H9 (cell line): ENCODE results near the gene UNC5C. TPM values are rescaled to one million over a fixed set of nuclear protein-coding genes. Genes with fewer than 3 reads are reported as not detected.

Source experiments
- DNase-seq: peaks from one replicate; pipeline ENCODE4 v3.0.0-alpha.2; 2017
- H2AFZ ChIP-seq: one replicate; pipeline ENCODE4 v1.6.1; 2013; ENCODE audit warnings: mild to moderate bottlenecking, low read length, control low read depth, moderate library complexity
- H2AK5ac ChIP-seq: 2 replicates; pipeline ENCODE4 v1.6.1; 2013; ENCODE audit warnings: low read length, control low read depth, mixed read lengths; ENCODE audit not compliant: insufficient read length
- H2BK120ac ChIP-seq: one replicate; pipeline ENCODE4 v1.6.1; 2013; ENCODE audit warnings: low read depth, mild to moderate bottlenecking, low read length, control low read depth, inconsistent platforms; ENCODE audit not compliant: poor library complexity, severe bottlenecking
- H2BK12ac ChIP-seq: 2 replicates; pipeline ENCODE4 v1.6.1; 2013; ENCODE audit warnings: low read length, control low read depth, mixed read lengths, low read depth; ENCODE audit not compliant: insufficient read length
- H2BK15ac ChIP-seq: 2 replicates; pipeline ENCODE4 v1.6.1; 2013; ENCODE audit warnings: low read depth, low read length, control low read depth
- H2BK20ac ChIP-seq: one replicate; pipeline ENCODE4 v1.6.1; 2013; ENCODE audit warnings: low read depth, mild to moderate bottlenecking, low read length, control low read depth, inconsistent platforms; ENCODE audit not compliant: poor library complexity, severe bottlenecking
- H2BK5ac ChIP-seq: 2 replicates; pipeline ENCODE4 v1.6.1; 2013; ENCODE audit warnings: low read length, control low read depth, mixed read lengths; ENCODE audit not compliant: insufficient read length
- H3K14ac ChIP-seq: 2 replicates; pipeline ENCODE4 v1.6.1; 2013; ENCODE audit warnings: low read length, control low read depth; ENCODE audit not compliant: insufficient read depth
- H3K18ac ChIP-seq: 2 replicates; pipeline ENCODE4 v1.6.1; 2013; ENCODE audit warnings: low read depth, mild to moderate bottlenecking, mixed read lengths, low read length, control low read depth; ENCODE audit not compliant: insufficient read length
- H3K23ac ChIP-seq: 2 replicates; pipeline ENCODE4 v1.6.1; 2013; ENCODE audit warnings: low read length, control low read depth, mixed read lengths, low read depth; ENCODE audit not compliant: insufficient read length
- H3K23me2 ChIP-seq: 2 replicates; pipeline ENCODE4 v1.6.1; 2013; ENCODE audit warnings: low read depth, mild to moderate bottlenecking, mixed read lengths, low read length, control low read depth; ENCODE audit not compliant: insufficient read length, poor library complexity, severe bottlenecking
- H3K27ac ChIP-seq: 2 replicates; pipeline ENCODE4 v1.5.1; 2013; ENCODE audit warnings: low read length, control low read depth, mixed read lengths, low read depth; ENCODE audit not compliant: insufficient read length
- H3K27me3 ChIP-seq: 2 replicates; pipeline ENCODE4 v1.6.1; 2013; ENCODE audit warnings: low read length, control low read depth, inconsistent platforms; ENCODE audit not compliant: insufficient read depth
- H3K4ac ChIP-seq: 2 replicates; pipeline ENCODE4 v1.6.1; 2013; ENCODE audit warnings: low read depth, mild to moderate bottlenecking, control low read depth, inconsistent platforms, low read length, moderate library complexity
- H3K4me1 ChIP-seq: 2 replicates; pipeline ENCODE4 v1.6.1; 2013; ENCODE audit warnings: low read length, control low read depth, inconsistent platforms; ENCODE audit not compliant: insufficient read depth
- H3K4me2 ChIP-seq: 2 replicates; pipeline ENCODE4 v1.6.1; 2013; ENCODE audit warnings: low read length, control low read depth, mixed read lengths; ENCODE audit not compliant: insufficient read length, insufficient read depth
- H3K56ac ChIP-seq: 2 replicates; pipeline ENCODE4 v1.6.1; 2013; ENCODE audit warnings: low read depth, mild to moderate bottlenecking, mixed read lengths, low read length, control low read depth; ENCODE audit not compliant: insufficient read length
- H3K79me1 ChIP-seq: 2 replicates; pipeline ENCODE4 v1.6.1; 2013; ENCODE audit warnings: low read depth, mild to moderate bottlenecking, moderate library complexity, low read length, control low read depth, inconsistent platforms; ENCODE audit not compliant: insufficient read depth, poor library complexity, severe bottlenecking
- H3K79me2 ChIP-seq: 2 replicates; pipeline ENCODE4 v1.6.1; 2013; ENCODE audit warnings: low read length, control low read depth, inconsistent platforms; ENCODE audit not compliant: insufficient read depth
- H3K9ac ChIP-seq: 2 replicates; pipeline ENCODE4 v1.6.1; 2013; ENCODE audit warnings: low read length, control low read depth, mixed read lengths; ENCODE audit not compliant: insufficient read length; ENCODE audit errors: extremely low read depth
- H3K9me3 ChIP-seq: one replicate; pipeline ENCODE4 v1.6.1; 2013; ENCODE audit warnings: low read depth, low read length, inconsistent platforms; ENCODE audit not compliant: control insufficient read depth
- H3T11ph ChIP-seq: one replicate; pipeline ENCODE4 v1.6.1; 2013; ENCODE audit warnings: mild to moderate bottlenecking, low read length, control low read depth, inconsistent platforms
- H4K20me1 ChIP-seq: one replicate; pipeline ENCODE4 v1.6.1; 2013; ENCODE audit not compliant: control insufficient read depth, insufficient read length, insufficient read depth
- H4K5ac ChIP-seq: 2 replicates; pipeline ENCODE4 v1.6.1; 2013; ENCODE audit warnings: low read depth, mild to moderate bottlenecking, mixed read lengths, low read length, control low read depth; ENCODE audit not compliant: insufficient read length
- H4K8ac ChIP-seq: replicated peaks from 2 replicates; pipeline ENCODE4 v1.6.1; 2013; ENCODE audit warnings: low read length, control low read depth, mixed read lengths, low read depth; ENCODE audit not compliant: insufficient read length
- H4K91ac ChIP-seq: 2 replicates; pipeline ENCODE4 v1.6.1; 2013; ENCODE audit warnings: low read depth, mild to moderate bottlenecking, moderate library complexity, mixed read lengths, low read length, control low read depth; ENCODE audit not compliant: insufficient read length
- H3K27ac Mint-ChIP-seq, 3 experiments: 2 replicates in 2 of 3; 3 replicates in 1 of 3; pipeline ENCODE4 v1.8.0; 2020 to 2021; ENCODE audit warnings: mixed read lengths in 3 of 3, mild to moderate bottlenecking in 1 of 3, moderate library complexity in 1 of 3
- H3K27me3 Mint-ChIP-seq: 2 replicates; pipeline ENCODE4 v1.8.0; 2021; ENCODE audit warnings: low read depth, mild to moderate bottlenecking, moderate library complexity, mixed read lengths
- H3K36me3 Mint-ChIP-seq, 3 experiments: 2 replicates in 2 of 3; 3 replicates in 1 of 3; pipeline ENCODE4 v1.8.0; 2020 to 2021; ENCODE audit warnings: low read depth in 3 of 3, mixed read lengths in 3 of 3; ENCODE audit not compliant: insufficient read depth in 1 of 3
- H3K4me1 Mint-ChIP-seq, 2 experiments: 2 replicates each; pipeline ENCODE4 v1.8.0; 2020; ENCODE audit warnings: mixed read lengths in 2 of 2
- H3K4me3 Mint-ChIP-seq, 2 experiments: 2 replicates in 1 of 2; 3 replicates in 1 of 2; pipeline ENCODE4 v1.8.0; 2020 to 2021; ENCODE audit warnings: mild to moderate bottlenecking in 2 of 2, mixed read lengths in 2 of 2, moderate library complexity in 1 of 2
- H3K9me3 Mint-ChIP-seq, 2 experiments: 2 replicates in 1 of 2; 3 replicates in 1 of 2; pipeline ENCODE4 v1.8.0; 2020; ENCODE audit warnings: mild to moderate bottlenecking in 2 of 2, mixed read lengths in 2 of 2, moderate library complexity in 1 of 2
- WGBS: extraction: QIAGEN DNeasy Blood & Tissue Kit; methylation state at CpG from one replicate; pipeline ENCODE4 v1.1.7; 2013; ENCODE audit warnings: missing lambda C conversion rate, low lambda C conversion rate, mixed read lengths; ENCODE audit not compliant: insufficient read length; ENCODE audit errors: extremely low coverage; 5-methylcytosine and 5-hydroxymethylcytosine counted together
- total RNA-seq: library from RNA; stranded (reverse); gene quantifications from 2 replicates; pipeline ENCODE4 v1.2.1, GENCODE V29; 2021
- TF ChIP-seq, protein P1 (sequence below): fragments of 200-600 bp; sonication (generic); conservative IDR thresholded peaks from 3 replicates; pipeline ENCODE4 v1.8.0; 2021; ENCODE audit warnings: antibody characterized with exemption, mild to moderate bottlenecking

The UNC5C gene
- total RNA-seq, 1 experiment from 2014 or later, result not detected

- Histone ChIP-seq H3K27me3 (no peaks in the 10 kb centered on the region), H3K9ac (no peak overlapping the region), H3K23ac (no peak overlapping the region), H2BK12ac (no peak overlapping the region), H4K5ac (no peak overlapping the region), H2AFZ (no peak overlapping the region), H3T11ph (no peak overlapping the region), H3K9me3 (no peaks in the 10 kb centered on the region), H3K18ac (no peak overlapping the region), H3K79me1 (no peaks in the 10 kb centered on the region), H4K91ac (no peak overlapping the region), H2BK15ac (no peak overlapping the region), H4K20me1 (no peaks in the 10 kb centered on the region), H4K8ac (no peak overlapping the region), H3K4ac (no peak overlapping the region), H3K56ac (no peak overlapping the region), H3K4me2 (no peak overlapping the region), H2BK20ac (no peak overlapping the region), H3K23me2 (no peaks in the 10 kb centered on the region), H3K27ac (no peak overlapping the region), H3K79me2 (no peaks in the 10 kb centered on the region), H2BK120ac (no peak overlapping the region), H3K14ac (no peak overlapping the region), H2AK5ac (no peak overlapping the region), H2BK5ac (no peak overlapping the region), H3K4me1 (no peaks in the 10 kb centered on the region)
- no peak overlapping the region for H3K4me3 Mint-ChIP-seq
- TF ChIP-seq, protein P1, sequence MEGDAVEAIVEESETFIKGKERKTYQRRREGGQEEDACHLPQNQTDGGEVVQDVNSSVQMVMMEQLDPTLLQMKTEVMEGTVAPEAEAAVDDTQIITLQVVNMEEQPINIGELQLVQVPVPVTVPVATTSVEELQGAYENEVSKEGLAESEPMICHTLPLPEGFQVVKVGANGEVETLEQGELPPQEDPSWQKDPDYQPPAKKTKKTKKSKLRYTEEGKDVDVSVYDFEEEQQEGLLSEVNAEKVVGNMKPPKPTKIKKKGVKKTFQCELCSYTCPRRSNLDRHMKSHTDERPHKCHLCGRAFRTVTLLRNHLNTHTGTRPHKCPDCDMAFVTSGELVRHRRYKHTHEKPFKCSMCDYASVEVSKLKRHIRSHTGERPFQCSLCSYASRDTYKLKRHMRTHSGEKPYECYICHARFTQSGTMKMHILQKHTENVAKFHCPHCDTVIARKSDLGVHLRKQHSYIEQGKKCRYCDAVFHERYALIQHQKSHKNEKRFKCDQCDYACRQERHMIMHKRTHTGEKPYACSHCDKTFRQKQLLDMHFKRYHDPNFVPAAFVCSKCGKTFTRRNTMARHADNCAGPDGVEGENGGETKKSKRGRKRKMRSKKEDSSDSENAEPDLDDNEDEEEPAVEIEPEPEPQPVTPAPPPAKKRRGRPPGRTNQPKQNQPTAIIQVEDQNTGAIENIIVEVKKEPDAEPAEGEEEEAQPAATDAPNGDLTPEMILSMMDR, result no peak
- H3K4me1 Mint-ChIP-seq, result 0 out of 4 replicates have a peak, but pooled peaks cover 0 to 3% of the 10 kb centered on the region in 2 experiments
- peaks cover 3 to 4% of the 10 kb centered on the region in 2 experiments; a peak in 2 of 5 replicates for H3K9me3 Mint-ChIP-seq
- H3K27ac Mint-ChIP-seq, result no peak overlapping the region
- H3K36me3 Mint-ChIP-seq, result no peaks in the 10 kb centered on the region
- H3K27me3 Mint-ChIP-seq, result no peaks in the 10 kb centered on the region
- WGBS, result no CpG with 5 or more reads among the region's 7 CpGs
- no peak for DNase-seq
Measured at GRCh38 chr4:95170176-95170575, 378.6 kb downstream of the UNC5C start.
